Body of pancreas (tissue), 4 donors: Measurements from ENCODE around the gene GALNT17. TPM values are rescaled to one million over a fixed set of nuclear protein-coding genes. Genes with fewer than 3 reads are reported as not detected.

Source experiments
- ATAC-seq: fragments of 150-250 bp; one replicate; pipeline ENCODE4 v1.9.1; 2016
- DNase-seq, 4 donors: peaks; one replicate each; pipeline ENCODE4 v3.0.0-alpha.2; 2019
- H3K27ac ChIP-seq, 4 donors: fragments of 200-600 bp; sonication (generic); 1 replicate in 3 of 4; 2 replicates in 1 of 4; pipeline versions ENCODE4 v1.5.1 to v1.6.1; 2016 to 2019; ENCODE audit warnings: mild to moderate bottlenecking in 1 of 4, mixed read lengths in 1 of 4, moderate library complexity in 1 of 4
- H3K27me3 ChIP-seq, 2 donors: fragments of 200-600 bp; sonication (generic); one replicate each; pipeline ENCODE4 v1.6.0; 2016; ENCODE audit warnings: mild to moderate bottlenecking in 1 of 2
- H3K36me3 ChIP-seq, 2 donors: fragments of 200-600 bp; sonication (generic); replicated peaks in 1 of 2; 2 replicates each; pipeline ENCODE4 v1.5.1; 2016; ENCODE audit warnings: low read depth in 2 of 2; ENCODE audit not compliant: insufficient read depth in 1 of 2
- H3K4me1 ChIP-seq: fragments of 200-600 bp; sonication (generic); one replicate; pipeline ENCODE4 v1.6.0; 2016
- H3K4me3 ChIP-seq, 2 donors: fragments of 200-600 bp; sonication (generic); 1 replicate in 1 of 2; 2 replicates in 1 of 2; pipeline ENCODE4 v1.5.1; 2016 to 2019
- H3K9me3 ChIP-seq, 3 donors: fragments of 200-600 bp; sonication (generic); 1 replicate in 2 of 3; 2 replicates in 1 of 3; pipeline ENCODE4 v1.5.1; 2016
- CTCF ChIP-seq, 7 experiments: fragments of 450-650 bp in 4 of 7; fragments of 200-600 bp in 3 of 7; sonication (generic) in 3 of 7; IDR thresholded peaks; one replicate each; pipeline ENCODE4 v1.5.1; 2016 to 2019; ENCODE audit warnings: antibody characterized with exemption in 7 of 7
- POLR2A ChIP-seq, 3 donors: fragments of 450-650 bp; IDR thresholded peaks; one replicate each; pipeline ENCODE4 v1.6.1; 2016; ENCODE audit warnings: antibody characterized with exemption in 3 of 3, mild to moderate bottlenecking in 2 of 3
- WGBS, 2 donors: methylation state at CpG; one replicate each; pipeline ENCODE4 v1.1.5; 2017; 5-methylcytosine and 5-hydroxymethylcytosine counted together
- intact Hi-C: fragments of 100-400 bp; cut with DNase I; formaldehyde crosslinking; loops from one replicate; pipeline ENCODE4 v1.15.1; 2023
- total RNA-seq, 2 donors: library from RNA; depleted of rRNA; stranded (reverse); fragments of >200 nt; gene quantifications; one replicate each; pipeline ENCODE4 v1.1.0, GENCODE V29; 2016

The GALNT17 gene
- total RNA-seq, 2 donors from 2014 or later: 6.5 to 27.4 TPM

- Histone ChIP-seq H3K4me1 (no peaks in the 10 kb centered on the region), H3K27me3 (no peaks in the 10 kb centered on the region), H3K9me3 (no peaks in the 10 kb centered on the region), H3K27ac (no peak overlapping the region), H3K36me3 (no peaks in the 10 kb centered on the region), H3K4me3 (no peak overlapping the region)
- intact Hi-C loops: no loop called here
- WGBS, 2 donors: 93 to 100% methylated on average over 1 of the region's 1 CpG
- TF ChIP-seq CTCF (IDR thresholded peaks at IDR 0.05): no peak
- no peak for TF ChIP-seq POLR2A (IDR thresholded peaks at IDR 0.05)
- no peak for DNase-seq
- no peak for ATAC-seq
Measured at GRCh38 chr7:71661671-71662224, 529.8 kb downstream of the GALNT17 start.

DNA sequence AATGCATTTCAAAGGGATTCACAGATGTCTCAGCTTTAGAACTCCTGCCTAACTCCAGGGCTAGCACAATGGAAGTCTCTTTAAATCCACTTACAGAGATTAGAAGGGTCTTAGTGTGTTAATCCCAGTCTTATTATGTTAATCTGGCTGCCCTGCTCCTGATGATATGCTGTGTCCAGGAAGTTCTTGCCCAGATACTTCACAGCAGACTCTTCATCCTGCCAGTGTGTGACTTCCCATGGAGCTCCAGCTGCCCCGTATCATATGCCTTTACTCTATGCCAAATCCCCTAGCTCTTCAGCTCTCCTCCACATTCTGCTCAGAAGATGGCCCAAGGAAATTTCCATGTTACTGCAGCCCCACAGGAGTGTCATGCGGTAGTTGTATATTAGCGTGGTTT is 533.8 kb downstream of the GALNT17 start:
- intact Hi-C loops: no loop called here
- Histone ChIP-seq H3K27ac (no peak overlapping the region), H3K36me3 (no peaks in the 10 kb centered on the region), H3K4me1 (no peaks in the 10 kb centered on the region), H3K4me3 (no peak overlapping the region), H3K27me3 (no peaks in the 10 kb centered on the region), H3K9me3 (no peaks in the 10 kb centered on the region)
- TF ChIP-seq CTCF (IDR thresholded peaks at IDR 0.05) (no peak), POLR2A (IDR thresholded peaks at IDR 0.05) (no peak)
- no peak for DNase-seq
- 93 to 97% methylated on average over 3 of the region's 3 CpGs for WGBS, 2 donors
- ATAC-seq: no peak

GRCh38 chr7:71668572-71668971 is 536.6 kb downstream of the GALNT17 start:
- intact Hi-C loops: no loop called here
- TF ChIP-seq CTCF (IDR thresholded peaks at IDR 0.05): no peak
- no peak for TF ChIP-seq POLR2A (IDR thresholded peaks at IDR 0.05)
- Histone ChIP-seq H3K27me3 (no peaks in the 10 kb centered on the region), H3K4me3 (no peak overlapping the region), H3K36me3 (no peaks in the 10 kb centered on the region), H3K4me1 (no peaks in the 10 kb centered on the region), H3K27ac (no peak overlapping the region), H3K9me3 (no peaks in the 10 kb centered on the region)
- DNase-seq: no peak
- WGBS, 2 donors: 82 to 94% methylated on average over 1 of the region's 1 CpG
- no peak for ATAC-seq

DNA sequence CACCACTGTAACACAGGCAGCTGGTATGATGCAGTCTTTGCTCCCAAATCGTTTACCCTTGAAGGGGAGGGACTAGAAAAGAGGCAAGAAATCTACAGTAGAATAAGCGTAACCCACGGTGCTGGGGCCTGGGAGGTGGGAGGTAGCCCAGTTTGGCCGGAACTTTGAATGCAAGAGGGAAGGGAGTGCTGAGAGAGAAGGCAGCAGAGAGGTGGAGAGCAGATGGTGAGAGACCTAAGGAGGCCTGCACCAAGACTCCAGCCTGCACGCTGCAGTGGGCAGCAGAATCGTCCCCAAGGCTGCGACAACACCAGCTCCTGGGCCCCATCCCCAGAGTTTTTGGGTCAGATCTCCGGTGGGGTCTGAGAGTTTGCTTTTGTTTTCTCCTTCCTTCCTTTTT is 547.5 kb downstream of the GALNT17 start:
- ATAC-seq: no peak
- intact Hi-C loops: no loop called here

More for the DNA sequence above, 547.5 kb downstream of the GALNT17 start:
- Histone ChIP-seq H3K27ac (no peak overlapping the region), H3K4me3 (no peak overlapping the region), H3K27me3 (no peaks in the 10 kb centered on the region), H3K36me3 (no peaks in the 10 kb centered on the region), H3K4me1 (no peaks in the 10 kb centered on the region), H3K9me3 (no peaks in the 10 kb centered on the region)
- DNase-seq: no peak
- TF ChIP-seq POLR2A (IDR thresholded peaks at IDR 0.05) (no peak), CTCF (IDR thresholded peaks at IDR 0.05) (no peak)
- WGBS, 2 donors: 66 to 79% methylated on average over 7 to 8 of the region's 8 CpGs
